GM23248 (cell line): ENCODE measurements around the gene ENTPD2.

Experiments
- EZH2 ChIP-seq: fragments of 200-600 bp; sonication (generic); IDR thresholded peaks from 2 replicates; pipeline ENCODE4 v1.6.1; 2018; ENCODE audit warnings: antibody characterized with exemption, mild to moderate bottlenecking; ENCODE audit not compliant: insufficient read depth, poor library complexity, severe bottlenecking
- EZH2phosphoT487 ChIP-seq: fragments of 200-600 bp; sonication (generic); IDR thresholded peaks from 2 replicates; pipeline ENCODE4 v1.6.1; 2018; ENCODE audit warnings: antibody characterized with exemption, moderate library complexity, mild to moderate bottlenecking, low read depth; ENCODE audit not compliant: insufficient read depth

DNA sequence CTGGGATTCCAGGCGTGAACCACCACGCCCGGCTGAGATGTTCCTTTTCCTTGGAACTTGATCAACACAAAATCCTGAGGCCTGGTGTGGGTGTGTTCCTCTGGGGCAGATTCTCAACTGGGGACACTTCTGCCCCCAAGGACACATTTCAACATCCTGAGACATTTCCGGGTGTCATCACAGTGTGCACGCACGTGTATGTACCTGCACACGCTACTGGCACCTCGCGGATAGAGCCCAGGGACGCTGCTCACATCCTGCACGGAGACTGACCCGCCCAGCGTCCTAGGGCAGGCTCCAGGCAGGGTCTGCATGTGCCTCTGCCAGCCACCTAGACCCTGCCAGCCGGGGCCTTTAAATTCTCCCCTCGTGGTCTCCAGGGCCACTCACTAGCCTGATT is 8.5 kb upstream of the ENTPD2 start:
- TF ChIP-seq EZH2 (no peak), EZH2phosphoT487 (no peak)
